Endothelial cell of coronary artery (primary cell): ENCODE results near the gene SCYGR4. TPM values are rescaled to one million over a fixed set of nuclear protein-coding genes. Genes with fewer than 3 reads are reported as not detected.

Experiments
- total RNA-seq: library from RNA; depleted of rRNA; stranded (reverse); fragments of >200 nt; gene quantifications from 2 replicates; pipeline ENCODE4 v1.2.3, GENCODE V29; 2014

SCYGR4 gene
- not detected in 2 replicates for total RNA-seq

GRCh38 chr2:227617316-227618230 is at the start of gene SCYGR4:
TSS of gene SCYGR4 (plus strand) at chr2:227617498. CDS start at chr2:227617498, 0 bp downstream.

GRCh38 chr2:227598835-227599503 is 18.3 kb upstream of the SCYGR4 start, which contains the start of gene SCYGR2:
TSS of gene SCYGR2 (plus strand) at chr2:227598893. CDS start at chr2:227598893, 0 bp downstream.

GRCh38 chr2:227614740-227615139 is 2.6 kb upstream of the SCYGR4 start, which contains the start of gene SCYGR3:
TSS of gene SCYGR3 (minus strand) at chr2:227614840. CDS start at chr2:227614840, 0 bp downstream.

GRCh38 chr2:227666631-227667170 is 49.4 kb downstream of the SCYGR4 start, which contains the start of gene SCYGR5:
TSS of gene SCYGR5 (plus strand) at chr2:227666804. CDS start at chr2:227666804, 0 bp downstream.

Other genes with a start within 250 kb of the SCYGR4 start
- gene TM4SF20, start 238.2 kb upstream of the SCYGR4 start, total RNA-seq: not detected in 2 replicates
- not detected in 2 replicates for gene SCYGR1, start 229.5 kb upstream of the SCYGR4 start, total RNA-seq
- gene AGFG1, start 145.3 kb upstream of the SCYGR4 start, total RNA-seq: 43.5 and 45.1 TPM in 2 replicates
- not detected in 2 replicates for gene SCYGR2, start 18.6 kb upstream of the SCYGR4 start, total RNA-seq
- not detected in 2 replicates for gene SCYGR3, start 2.7 kb upstream of the SCYGR4 start, total RNA-seq
- not detected in 2 replicates for gene SCYGR5, start 49.3 kb downstream of the SCYGR4 start, total RNA-seq
- gene SLC19A3, start 100.5 kb downstream of the SCYGR4 start, total RNA-seq: 0.09 and 0.19 TPM in 2 replicates
- gene SCYGR6, start 107.3 kb downstream of the SCYGR4 start, total RNA-seq: not detected in 2 replicates
- gene SCYGR7, start 110.8 kb downstream of the SCYGR4 start, total RNA-seq: not detected in 2 replicates
- gene SCYGR8, start 128.4 kb downstream of the SCYGR4 start, total RNA-seq: not detected in 2 replicates
- gene CCL20, start 196.3 kb downstream of the SCYGR4 start, total RNA-seq: 0.81 and 2.1 TPM in 2 replicates